Neural cell (in vitro differentiated cells): ENCODE results near the gene CFAP68. TPM values are rescaled to one million over a fixed set of nuclear protein-coding genes. Genes with fewer than 3 reads are reported as not detected.

Experiments
- H2AFZ ChIP-seq: fragments of 200-600, 300-800 bp; sonication (generic), shearing (Covaris generic); 2 replicates; pipeline ENCODE4 v1.6.0; 2014; ENCODE audit warnings: low read depth, mild to moderate bottlenecking, antibody characterized with exemption, low read length, moderate library complexity
- H3F3A ChIP-seq: fragments of 200-600 bp; shearing (Covaris generic); 2 replicates; pipeline ENCODE4 v1.6.1; 2016; ENCODE audit warnings: mild to moderate bottlenecking, moderate library complexity, mixed read lengths, antibody characterized with exemption, low read length; ENCODE audit not compliant: insufficient read depth, poor library complexity, severe bottlenecking
- H3K27ac ChIP-seq: fragments of 200-600, 300-800 bp; sonication (generic), shearing (Covaris generic); 2 replicates; pipeline ENCODE4 v1.5.1; 2014; ENCODE audit warnings: mild to moderate bottlenecking, low read length, moderate library complexity
- H3K27me3 ChIP-seq: fragments of 300-800, 200-600 bp; sonication (generic), shearing (Covaris generic); 2 replicates; pipeline ENCODE4 v1.6.0; 2014; ENCODE audit warnings: mild to moderate bottlenecking, low read depth, low read length, moderate library complexity; ENCODE audit not compliant: insufficient read depth
- H3K36me3 ChIP-seq: fragments of 300-800, 200-600 bp; sonication (generic), shearing (Covaris generic); 2 replicates; pipeline ENCODE4 v1.5.1; 2014; ENCODE audit warnings: mild to moderate bottlenecking, antibody characterized with exemption, low read length, moderate library complexity; ENCODE audit not compliant: insufficient read depth
- H3K4me2 ChIP-seq: fragments of 300-800, 200-600 bp; sonication (generic), shearing (Covaris generic); 2 replicates; pipeline ENCODE4 v1.6.0; 2014; ENCODE audit warnings: mild to moderate bottlenecking, low read length
- H3K4me3 ChIP-seq: fragments of 300-800, 200-600 bp; sonication (generic), shearing (Covaris generic); 2 replicates; pipeline ENCODE4 v1.5.1; 2014; ENCODE audit warnings: mild to moderate bottlenecking, low read length, moderate library complexity
- H3K79me2 ChIP-seq: fragments of 200-600 bp; shearing (Covaris generic); replicated peaks from 2 replicates; pipeline ENCODE4 v1.6.0; 2014; ENCODE audit warnings: mild to moderate bottlenecking, low read length, moderate library complexity; ENCODE audit not compliant: insufficient read depth
- H3K9ac ChIP-seq: fragments of 300-800, 200-600 bp; sonication (generic), shearing (Covaris generic); 2 replicates; pipeline ENCODE4 v1.6.1; 2016; ENCODE audit warnings: mild to moderate bottlenecking, low read length, mixed read lengths
- H3K9me2 ChIP-seq: fragments of 200-600 bp; shearing (Covaris generic); 2 replicates; pipeline ENCODE4 v1.6.1; 2016; ENCODE audit warnings: mild to moderate bottlenecking, low read length, mixed read lengths; ENCODE audit not compliant: insufficient read depth
- H3K9me3 ChIP-seq: fragments of 200-600, 300-800 bp; sonication (generic), shearing (Covaris generic); 2 replicates; pipeline ENCODE4 v1.6.1; 2016; ENCODE audit warnings: mild to moderate bottlenecking, mixed run types, low read length, moderate library complexity, mixed read lengths
- H4K20me1 ChIP-seq: fragments of 200-600 bp; shearing (Covaris generic); 2 replicates; pipeline ENCODE4 v1.6.1; 2016; ENCODE audit warnings: mild to moderate bottlenecking, mixed run types; ENCODE audit not compliant: insufficient read depth
- CTCF ChIP-seq: fragments of 450-650 bp; IDR thresholded peaks from 2 replicates; pipeline ENCODE4 v1.5.1; 2014; ENCODE audit warnings: antibody characterized with exemption, mild to moderate bottlenecking, moderate library complexity; ENCODE audit not compliant: poor library complexity, severe bottlenecking
- EP300 ChIP-seq: fragments of 450-650 bp; conservative IDR thresholded peaks from 2 replicates; pipeline ENCODE4 v1.6.1; 2014; ENCODE audit warnings: antibody characterized with exemption, mild to moderate bottlenecking, moderate library complexity; ENCODE audit not compliant: poor library complexity, severe bottlenecking
- EZH2 ChIP-seq: fragments of 200-600, 300-800 bp; shearing (Covaris generic), sonication (generic); IDR thresholded peaks from 2 replicates; pipeline ENCODE4 v1.6.1; 2014; ENCODE audit warnings: antibody characterized with exemption, low read length, borderline replicate concordance, mild to moderate bottlenecking; ENCODE audit not compliant: insufficient read depth, poor library complexity, severe bottlenecking
- MXI1 ChIP-seq: fragments of 450-650 bp; conservative IDR thresholded peaks from 2 replicates; pipeline ENCODE4 v1.6.1; 2014; ENCODE audit warnings: antibody characterized with exemption, mild to moderate bottlenecking; ENCODE audit not compliant: poor library complexity, severe bottlenecking
- POLR2AphosphoS5 ChIP-seq: IDR thresholded peaks from 2 replicates; pipeline ENCODE4 v1.6.1; 2012
- RAD21 ChIP-seq: fragments of 450-650 bp; conservative IDR thresholded peaks from 2 replicates; pipeline ENCODE4 v1.6.1; 2014; ENCODE audit warnings: antibody characterized with exemption, mild to moderate bottlenecking, moderate library complexity
- REST ChIP-seq: IDR thresholded peaks from 2 replicates; pipeline ENCODE4 v1.6.1; 2012; ENCODE audit warnings: borderline replicate concordance
- SMC3 ChIP-seq: fragments of 450-650 bp; conservative IDR thresholded peaks from 2 replicates; pipeline ENCODE4 v1.6.1; 2014; ENCODE audit warnings: antibody characterized with exemption, mild to moderate bottlenecking, moderate library complexity; ENCODE audit not compliant: poor library complexity
- TAF1 ChIP-seq: IDR thresholded peaks from 2 replicates; pipeline ENCODE4 v1.6.1; 2012; ENCODE audit warnings: low read depth
- polyA plus RNA-seq: library from polyadenylated mRNA; depleted of rRNA; stranded (reverse); fragments of >200 nt; gene quantifications from 2 replicates; pipeline ENCODE4 v1.2.3, GENCODE V29; 2014

CFAP68 gene
- polyA plus RNA-seq, 1 donor from 2014 or later, result 28.1 TPM

- TF ChIP-seq MXI1, result no peak
- TF ChIP-seq CTCF, result no peak
- no peak for TF ChIP-seq RAD21
- TF ChIP-seq POLR2AphosphoS5, result no peak
- TF ChIP-seq TAF1, result no peak
- no peak for TF ChIP-seq EP300
- no peak for TF ChIP-seq EZH2
- no peak for TF ChIP-seq SMC3
- no peak for TF ChIP-seq REST
- H3K9ac ChIP-seq, result no peak overlapping the region
- no peak overlapping the region for H3K27ac ChIP-seq
- no peak overlapping the region for H2AFZ ChIP-seq
- no peaks in the 10 kb centered on the region for H3K79me2 ChIP-seq
- H3K9me2 ChIP-seq, result no peaks in the 10 kb centered on the region
- H3K36me3 ChIP-seq, result no peaks in the 10 kb centered on the region
- no peaks in the 10 kb centered on the region for H4K20me1 ChIP-seq
- no peaks in the 10 kb centered on the region for H3K9me3 ChIP-seq
- H3K27me3 ChIP-seq, result no peaks in the 10 kb centered on the region
- peaks cover 3% of the 10 kb centered on the region for H3F3A ChIP-seq
- no peak overlapping the region for H3K4me2 ChIP-seq
- no peak overlapping the region for H3K4me3 ChIP-seq
These were observed 28.3 kb upstream of the CFAP68 start for GRCh38 chr11:111851067-111851466.

GRCh38 chr11:111851636-111852035 lies 27.7 kb upstream of the CFAP68 start:
- TF ChIP-seq MXI1 (no peak), SMC3 (peak; percentile 27), TAF1 (no peak), RAD21 (peak; percentile 47), CTCF (peak; percentile 52), REST (no peak), POLR2AphosphoS5 (no peak)
- H3K9me3 ChIP-seq, result no peaks in the 10 kb centered on the region
- H3K27me3 ChIP-seq, result no peaks in the 10 kb centered on the region
- no peak overlapping the region for H3K4me3 ChIP-seq
- H3K9me2 ChIP-seq, result no peaks in the 10 kb centered on the region
- no peak overlapping the region for H2AFZ ChIP-seq
- H4K20me1 ChIP-seq, result no peaks in the 10 kb centered on the region
- H3K79me2 ChIP-seq, result no peaks in the 10 kb centered on the region
- H3K9ac ChIP-seq, result no peak overlapping the region
- H3K27ac ChIP-seq, result no peak overlapping the region
- no peaks in the 10 kb centered on the region for H3K36me3 ChIP-seq
- H3K4me2 ChIP-seq, result no peak overlapping the region
- peaks cover 3% of the 10 kb centered on the region for H3F3A ChIP-seq
